GM12872 (cell line): Measurements from ENCODE around the gene RAB15.

Experiments used
- TF ChIP-seq, protein P1 (sequence below): IDR thresholded peaks from 3 replicates; pipeline ENCODE4 v1.5.1; 2011; ENCODE audit warnings: low read depth, mild to moderate bottlenecking, low read length, moderate library complexity; ENCODE audit not compliant: insufficient read depth

The RAB15 gene

DNA sequence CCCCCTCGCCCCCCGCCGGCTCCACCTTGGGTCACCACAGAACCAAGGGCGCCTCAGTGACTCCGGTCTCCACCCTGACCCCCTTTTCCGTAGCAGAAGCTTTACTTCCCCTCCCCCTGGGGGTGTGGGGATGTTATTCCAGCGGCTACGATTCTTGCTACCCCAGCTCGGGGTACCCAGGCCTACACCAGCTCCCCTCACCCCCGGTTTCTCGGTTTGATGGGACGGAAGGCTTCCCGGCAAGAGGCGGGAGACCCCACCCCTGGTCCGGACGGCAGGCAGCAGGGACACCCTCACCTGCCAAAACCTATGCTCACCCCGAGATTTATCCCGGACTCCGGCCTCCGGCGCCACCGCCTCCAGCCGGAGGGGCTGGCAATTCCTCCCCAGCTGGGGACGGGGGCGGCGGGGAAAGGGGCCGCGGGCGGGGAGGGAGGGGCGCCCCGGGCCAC is 619 bp downstream of the RAB15 start:
- TF ChIP-seq, protein P1, sequence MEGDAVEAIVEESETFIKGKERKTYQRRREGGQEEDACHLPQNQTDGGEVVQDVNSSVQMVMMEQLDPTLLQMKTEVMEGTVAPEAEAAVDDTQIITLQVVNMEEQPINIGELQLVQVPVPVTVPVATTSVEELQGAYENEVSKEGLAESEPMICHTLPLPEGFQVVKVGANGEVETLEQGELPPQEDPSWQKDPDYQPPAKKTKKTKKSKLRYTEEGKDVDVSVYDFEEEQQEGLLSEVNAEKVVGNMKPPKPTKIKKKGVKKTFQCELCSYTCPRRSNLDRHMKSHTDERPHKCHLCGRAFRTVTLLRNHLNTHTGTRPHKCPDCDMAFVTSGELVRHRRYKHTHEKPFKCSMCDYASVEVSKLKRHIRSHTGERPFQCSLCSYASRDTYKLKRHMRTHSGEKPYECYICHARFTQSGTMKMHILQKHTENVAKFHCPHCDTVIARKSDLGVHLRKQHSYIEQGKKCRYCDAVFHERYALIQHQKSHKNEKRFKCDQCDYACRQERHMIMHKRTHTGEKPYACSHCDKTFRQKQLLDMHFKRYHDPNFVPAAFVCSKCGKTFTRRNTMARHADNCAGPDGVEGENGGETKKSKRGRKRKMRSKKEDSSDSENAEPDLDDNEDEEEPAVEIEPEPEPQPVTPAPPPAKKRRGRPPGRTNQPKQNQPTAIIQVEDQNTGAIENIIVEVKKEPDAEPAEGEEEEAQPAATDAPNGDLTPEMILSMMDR = no peak

DNA sequence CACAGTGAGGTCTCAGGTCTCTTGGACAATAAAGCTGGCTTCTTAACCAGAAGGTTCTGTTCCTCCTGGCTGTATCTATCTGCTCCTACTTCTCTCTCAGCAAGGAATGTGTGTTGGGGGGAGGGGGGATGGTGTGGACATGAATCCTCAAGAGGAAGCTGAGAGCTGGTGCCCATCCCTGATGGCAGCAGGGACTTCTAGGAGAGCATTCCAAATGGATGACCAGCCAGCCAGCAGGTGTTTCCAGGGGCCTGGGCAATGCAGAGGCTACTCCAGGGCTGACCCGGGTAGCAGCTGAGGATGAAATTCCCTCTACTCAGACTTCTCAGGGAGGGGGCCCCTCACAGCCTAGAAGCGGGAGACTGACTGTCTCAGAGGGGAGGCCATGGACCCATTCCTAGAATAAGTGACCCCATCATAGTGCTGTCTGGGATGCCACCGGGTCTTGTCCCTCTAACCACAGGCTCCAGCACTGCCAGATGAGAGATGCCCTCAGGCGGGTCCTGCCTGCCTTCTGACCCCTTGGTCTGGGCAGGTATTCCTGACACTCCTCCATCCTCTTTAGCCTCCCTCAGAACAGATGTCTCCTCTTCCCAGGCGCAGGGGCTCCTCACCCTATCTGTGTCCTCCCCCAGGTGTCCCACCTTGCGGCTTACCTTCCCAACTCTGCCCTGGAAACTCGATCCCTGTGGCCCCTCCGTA is 1.2 kb downstream of the RAB15 start:
- TF ChIP-seq, protein P1 = no peak

DNA sequence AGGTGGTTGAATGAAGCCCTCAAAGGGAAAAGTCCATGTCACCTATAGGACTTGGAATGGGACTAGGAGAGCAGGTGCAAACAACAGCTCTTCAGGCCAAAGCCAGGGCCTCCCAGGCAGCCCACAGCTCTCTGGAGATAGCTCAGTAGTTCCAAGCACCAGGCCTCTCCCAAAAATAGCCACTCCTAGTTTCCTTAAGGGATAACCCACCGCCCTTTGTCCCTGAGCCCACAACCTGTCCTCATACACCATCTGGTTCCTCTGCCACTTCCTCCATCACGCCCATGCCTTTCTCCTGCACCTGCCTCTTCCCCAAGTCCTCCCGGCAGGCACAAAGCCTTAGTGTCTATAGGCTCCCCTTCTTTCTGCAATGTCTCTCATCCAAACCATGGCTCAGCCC is 2.1 kb downstream of the RAB15 start:
- TF ChIP-seq, protein P1 = no peak

DNA sequence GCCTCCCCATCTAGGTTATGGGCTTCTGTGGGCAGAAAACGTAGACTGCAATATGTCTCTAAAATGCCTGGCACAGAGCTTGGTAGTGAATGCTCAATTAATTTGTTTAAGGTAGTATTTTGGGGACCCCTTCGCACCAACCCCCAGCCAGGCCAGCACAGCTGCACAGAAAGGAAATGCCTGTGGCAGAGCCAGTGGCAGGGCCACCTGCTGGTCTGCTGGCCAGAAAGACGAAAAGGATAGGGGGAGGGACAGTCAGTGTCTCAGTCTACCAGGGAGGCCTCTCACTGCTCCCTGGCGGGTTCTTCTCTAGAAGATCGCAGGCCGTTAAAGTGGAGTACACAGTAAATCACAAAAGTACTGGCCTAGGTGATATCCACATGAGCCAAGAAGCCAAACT is 3.5 kb downstream of the RAB15 start:
- TF ChIP-seq, protein P1 = no peak

DNA sequence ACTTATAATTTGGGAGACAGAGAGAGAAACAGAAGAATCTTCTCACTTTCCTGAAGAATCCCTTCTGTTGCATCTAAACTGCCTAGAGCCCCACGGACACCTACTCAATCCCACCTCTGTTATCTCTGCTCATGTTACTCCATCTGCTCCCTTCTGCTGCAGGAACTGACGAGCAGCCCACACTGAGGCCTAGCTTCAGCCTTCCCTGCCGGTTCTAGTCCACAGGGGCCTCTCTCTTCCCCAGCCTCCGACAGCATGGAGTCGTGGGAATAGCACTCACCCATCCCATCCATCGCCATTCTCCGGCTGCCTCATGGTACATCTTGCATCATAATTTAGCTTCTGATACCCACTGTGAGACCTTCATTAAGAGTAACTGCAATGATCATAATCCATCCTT is 4.0 kb downstream of the RAB15 start:
- TF ChIP-seq, protein P1 = no peak

DNA sequence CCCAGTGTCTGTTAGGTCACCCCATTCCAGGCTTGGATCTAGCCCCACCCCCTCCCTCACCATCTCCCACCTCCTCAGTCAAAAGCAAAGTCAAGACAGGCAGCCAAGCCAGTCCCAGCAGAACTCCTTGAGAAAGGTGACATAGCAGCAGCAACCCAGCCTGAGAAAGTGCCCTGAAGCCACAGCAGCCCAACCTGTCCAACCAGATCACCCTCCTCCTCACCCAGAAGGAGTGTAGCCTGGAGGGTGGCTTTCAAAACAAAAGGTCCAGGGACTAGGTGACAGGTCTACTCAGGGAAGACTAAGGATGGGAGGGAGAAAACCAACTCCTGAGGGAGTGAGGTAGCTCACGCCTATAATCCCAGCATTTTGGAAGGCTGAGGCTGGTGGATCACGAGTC is 5.2 kb downstream of the RAB15 start:
- TF ChIP-seq, protein P1 = no peak

DNA sequence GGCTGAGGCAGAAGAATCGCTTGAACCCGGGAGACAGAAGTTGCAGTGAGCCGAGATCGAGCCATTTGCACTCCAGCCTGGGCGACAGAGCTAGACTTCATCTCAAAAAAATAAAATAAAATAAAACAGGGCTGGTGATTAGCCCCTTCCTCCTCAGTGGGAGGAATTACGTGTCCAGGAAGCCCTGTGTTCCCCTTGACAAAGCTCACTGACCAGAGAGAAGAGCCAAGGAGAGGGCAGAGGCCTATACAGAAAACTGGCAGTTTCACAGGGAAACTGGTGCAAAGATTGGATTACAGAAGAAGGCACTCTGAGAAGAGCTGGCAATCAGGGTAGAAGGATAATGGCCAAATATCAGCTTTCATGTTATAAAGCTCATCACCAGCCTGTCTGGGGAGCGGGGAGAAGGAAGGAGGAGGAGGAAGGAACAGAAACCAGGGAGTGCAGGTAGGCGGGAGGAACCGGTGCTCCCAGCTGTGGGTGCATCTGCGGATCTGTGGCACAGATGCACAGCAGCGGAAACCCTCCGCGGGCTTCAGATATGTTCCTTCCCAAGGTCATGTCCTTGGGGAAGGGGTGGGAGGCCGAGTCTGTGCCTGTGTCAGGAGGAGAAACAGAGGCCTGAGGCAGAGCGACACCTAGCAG is 6.7 kb downstream of the RAB15 start:
- TF ChIP-seq, protein P1 = no peak
